Measurements from ENCODE around the gene ITGA5. TPM values are rescaled to one million over a fixed set of nuclear protein-coding genes. Genes with fewer than 3 reads are reported as not detected.
A peak's percentile ranks its signal among the peaks of the same experiment; 100 is the strongest.

ITGA5 gene
- total and polyA plus RNA-seq, 2 of the 13 experiments (the other 11 are each of a cell fraction or from before 2014, with no cell fraction given): 0.20 to 0.40 TPM

GRCh38 chr12:54429014-54429471, 10.0 kb upstream of the ITGA5 start:
- H3K4me1 ChIP-seq (ENCODE audit: insufficient read depth, low read length): peaks cover 13% of the 10 kb centered on the region
- ATAC-seq (peak; percentile 48), DNase-seq (ENCODE audit: low spot score) (peak; percentile 5), FAIRE-seq (no peak)
- no peak overlapping the region for H3K27ac ChIP-seq (ENCODE audit: extremely low read length, insufficient read depth, low read length)
- no peaks in the 10 kb centered on the region for H3K9me3 ChIP-seq (ENCODE audit: low read length)
- H3K79me2 ChIP-seq (ENCODE audit: insufficient read depth, low read length): no peaks in the 10 kb centered on the region
- H2AFZ ChIP-seq (ENCODE audit: low read length): no peak overlapping the region
- intact Hi-C loops (cut with micrococcal nuclease; ENCODE audit: unreplicated experiment) (no loop called here), in situ Hi-C loops (cut with HindIII; ENCODE audit: extremely low pct_ligation_motif_present, low pct_unique_long_range_greater_than_20kb) (no loop called here)
- no peak overlapping the region for H3K9ac ChIP-seq (ENCODE audit: insufficient read depth, low read depth, low read length)
- H3K36me3 ChIP-seq (replicated peaks in 1 of 2; ENCODE audit: control insufficient read depth in 1 of 2, insufficient read depth in 2 of 2, low read length in 2 of 2): no peaks in the 10 kb centered on the region
- peak overlapping the region; percentile 44; the same call in 1 of the 2 replicates for H3K4me2 ChIP-seq (ENCODE audit: low read depth, low read length)
- no peak overlapping the region for H3K4me3 ChIP-seq (replicated peaks in 1 of 3; ENCODE audit: insufficient read depth in 1 of 3, low read depth in 2 of 3, low read length in 3 of 3)
- no TSS peak for BruUV-seq (replicated peaks)
- 4% methylated on average over 3 of the region's 3 CpGs for WGBS (ENCODE audit: low lambda C conversion rate)
- H4K20me1 ChIP-seq (ENCODE audit: insufficient read depth, low read length): no peaks in the 10 kb centered on the region
- ChIA-PET POLR2A (no interaction called here), CTCF (ENCODE audit: low intra/inter-chr PET ratio, low total read pairs) (no interaction called here)
- H3K27me3 ChIP-seq (ENCODE audit: control insufficient read depth in 1 of 2, insufficient read depth in 2 of 2, low read length in 2 of 2): peaks cover 0 to 18% of the 10 kb centered on the region in 2 experiments; a peak in 2 of 5 replicates
- TF ChIP-seq ZNF567 (CRISPR knock-in tag; IDR thresholded peaks at IDR 0.05; ENCODE audit: borderline replicate concordance) (no peak), U2AF1 (optimal IDR thresholded peaks at IDR 0.05; ENCODE audit: low read depth, low read length) (no peak), ZNF124 (CRISPR knock-in tag; IDR thresholded peaks at IDR 0.05) (no peak), MXI1 (IDR thresholded peaks at IDR 0.05; ENCODE audit: borderline replicate concordance, low read depth, low read length) (no peak), ZFX (CRISPR knock-in tag; IDR thresholded peaks at IDR 0.05; ENCODE audit: low read depth) (no peak), MAFF (IDR thresholded peaks at IDR 0.05; ENCODE audit: low read depth, low read length) (no peak), ZKSCAN5 (CRISPR knock-in tag; IDR thresholded peaks at IDR 0.05) (no peak), MLX (CRISPR knock-in tag; IDR thresholded peaks at IDR 0.05) (no peak), KLF12 (CRISPR knock-in tag; IDR thresholded peaks at IDR 0.05; ENCODE audit: borderline replicate concordance) (no peak), ZKSCAN8 (CRISPR knock-in tag; IDR thresholded peaks at IDR 0.05; ENCODE audit: borderline replicate concordance) (no peak), PATZ1 (CRISPR knock-in tag; IDR thresholded peaks at IDR 0.05) (peak; percentile 24; the same call in 1 of the 2 replicates), ZFP62 (CRISPR knock-in tag; IDR thresholded peaks at IDR 0.05) (no peak), NR2F2 (IDR thresholded peaks at IDR 0.05; ENCODE audit: borderline replicate concordance, low read depth) (no peak), ZNF383 (CRISPR knock-in tag; IDR thresholded peaks at IDR 0.05; ENCODE audit: borderline replicate concordance) (no peak), SPEN (CRISPR knock-in tag; IDR thresholded peaks at IDR 0.05; ENCODE audit: low read depth) (no peak), ZNF510 (CRISPR knock-in tag; IDR thresholded peaks at IDR 0.05; ENCODE audit: low read depth) (no peak)
- TF ChIP-seq, protein P1, sequence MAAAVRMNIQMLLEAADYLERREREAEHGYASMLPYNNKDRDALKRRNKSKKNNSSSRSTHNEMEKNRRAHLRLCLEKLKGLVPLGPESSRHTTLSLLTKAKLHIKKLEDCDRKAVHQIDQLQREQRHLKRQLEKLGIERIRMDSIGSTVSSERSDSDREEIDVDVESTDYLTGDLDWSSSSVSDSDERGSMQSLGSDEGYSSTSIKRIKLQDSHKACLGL (CRISPR knock-in tag; IDR thresholded peaks at IDR 0.05): no peak
- TF ChIP-seq, protein P2, sequence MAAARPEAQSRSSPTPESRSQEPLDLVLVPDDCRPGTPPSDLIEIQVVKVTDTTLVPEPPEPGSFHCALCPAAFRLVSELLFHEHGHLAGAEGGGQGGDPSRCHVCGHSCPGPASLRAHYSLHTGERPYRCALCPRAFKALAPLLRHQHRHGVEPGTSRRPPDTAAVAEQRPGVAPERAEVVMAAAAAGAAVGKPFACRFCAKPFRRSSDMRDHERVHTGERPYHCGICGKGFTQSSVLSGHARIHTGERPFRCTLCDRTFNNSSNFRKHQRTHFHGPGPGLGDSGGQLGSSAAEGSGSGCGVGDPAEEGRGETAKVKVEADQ (CRISPR knock-in tag; IDR thresholded peaks at IDR 0.05; ENCODE audit: borderline replicate concordance): no peak
- TF ChIP-seq, protein P3, sequence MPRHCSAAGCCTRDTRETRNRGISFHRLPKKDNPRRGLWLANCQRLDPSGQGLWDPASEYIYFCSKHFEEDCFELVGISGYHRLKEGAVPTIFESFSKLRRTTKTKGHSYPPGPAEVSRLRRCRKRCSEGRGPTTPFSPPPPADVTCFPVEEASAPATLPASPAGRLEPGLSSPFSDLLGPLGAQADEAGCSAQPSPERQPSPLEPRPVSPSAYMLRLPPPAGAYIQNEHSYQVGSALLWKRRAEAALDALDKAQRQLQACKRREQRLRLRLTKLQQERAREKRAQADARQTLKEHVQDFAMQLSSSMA (CRISPR knock-in tag; IDR thresholded peaks at IDR 0.05): no peak
- TF ChIP-seq, protein P4, sequence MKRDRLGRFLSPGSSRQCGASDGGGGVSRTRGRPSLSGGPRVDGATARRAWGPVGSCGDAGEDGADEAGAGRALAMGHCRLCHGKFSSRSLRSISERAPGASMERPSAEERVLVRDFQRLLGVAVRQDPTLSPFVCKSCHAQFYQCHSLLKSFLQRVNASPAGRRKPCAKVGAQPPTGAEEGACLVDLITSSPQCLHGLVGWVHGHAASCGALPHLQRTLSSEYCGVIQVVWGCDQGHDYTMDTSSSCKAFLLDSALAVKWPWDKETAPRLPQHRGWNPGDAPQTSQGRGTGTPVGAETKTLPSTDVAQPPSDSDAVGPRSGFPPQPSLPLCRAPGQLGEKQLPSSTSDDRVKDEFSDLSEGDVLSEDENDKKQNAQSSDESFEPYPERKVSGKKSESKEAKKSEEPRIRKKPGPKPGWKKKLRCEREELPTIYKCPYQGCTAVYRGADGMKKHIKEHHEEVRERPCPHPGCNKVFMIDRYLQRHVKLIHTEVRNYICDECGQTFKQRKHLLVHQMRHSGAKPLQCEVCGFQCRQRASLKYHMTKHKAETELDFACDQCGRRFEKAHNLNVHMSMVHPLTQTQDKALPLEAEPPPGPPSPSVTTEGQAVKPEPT (CRISPR knock-in tag; IDR thresholded peaks at IDR 0.05; ENCODE audit: low read depth): no peak
